Calu3 (cell line): ENCODE data around the gene SPO11. TPM values are rescaled to one million over a fixed set of nuclear protein-coding genes. Genes with fewer than 3 reads are reported as not detected.

ENCODE experiments used
- BruUV-seq: library from RNA; stranded (reverse); fragments of 400-500 nt; replicated peaks from 2 replicates; lab custom pipeline; 2021; lab: Mats Ljungman, UMichigan
- CTCF ChIA-PET: fragments of 300-600 bp; sonication (Branson Sonifier 250); formaldehyde crosslinking; loops from one replicate; lab custom pipeline; 2022; ENCODE audit warnings: antibody characterized with exemption; lab: Charles Lee
- DNase-seq: peaks from one replicate; pipeline ENCODE4 v3.0.0; 2022
- H3K27ac Mint-ChIP-seq: one replicate; pipeline ENCODE4 v1.8.0; 2022; ENCODE audit warnings: mixed read lengths; ENCODE audit not compliant: unreplicated experiment
- H3K27me3 Mint-ChIP-seq: one replicate; pipeline ENCODE4 v1.8.0; 2022; ENCODE audit warnings: mixed read lengths; ENCODE audit not compliant: unreplicated experiment
- H3K36me3 Mint-ChIP-seq: one replicate; pipeline ENCODE4 v1.8.0; 2022; ENCODE audit warnings: mild to moderate bottlenecking, moderate library complexity, mixed read lengths; ENCODE audit not compliant: insufficient read depth, unreplicated experiment
- H3K4me1 Mint-ChIP-seq: one replicate; pipeline ENCODE4 v1.8.0; 2022; ENCODE audit warnings: mild to moderate bottlenecking, low read depth, mixed read lengths; ENCODE audit not compliant: unreplicated experiment
- H3K4me3 Mint-ChIP-seq: one replicate; pipeline ENCODE4 v1.8.0; 2022; ENCODE audit warnings: mild to moderate bottlenecking, low read depth, moderate library complexity, mixed read lengths; ENCODE audit not compliant: unreplicated experiment
- H3K9me3 Mint-ChIP-seq: one replicate; pipeline ENCODE4 v1.8.0; 2022; ENCODE audit warnings: low read depth, mixed read lengths; ENCODE audit not compliant: unreplicated experiment
- intact Hi-C: fragments of 100-400 bp; cut with micrococcal nuclease; formaldehyde crosslinking; loops from one replicate; pipeline ENCODE4 v1.10.0; 2022; ENCODE audit not compliant: unreplicated experiment
- total RNA-seq: library from RNA; stranded (reverse); gene quantifications from 2 replicates; pipeline ENCODE4 v1.2.3, GENCODE V29; 2022
- TF ChIP-seq, protein P1 (sequence below): fragments of 200-600 bp; IDR thresholded peaks from one replicate; pipeline ENCODE4 v1.8.0; 2022; ENCODE audit warnings: antibody characterized with exemption; ENCODE audit not compliant: unreplicated experiment

SPO11 gene
- total RNA-seq, 1 experiment from 2014 or later = not detected

- intact Hi-C loops = no loop called here
- DNase-seq = no peak
- Mint-ChIP-seq H3K4me1 (no peaks in the 10 kb centered on the region), H3K9me3 (no peaks in the 10 kb centered on the region), H3K4me3 (no peak overlapping the region), H3K36me3 (peaks cover 15% of the 10 kb centered on the region), H3K27me3 (no peaks in the 10 kb centered on the region), H3K27ac (no peak overlapping the region)
- CTCF ChIA-PET = no interaction called here
- BruUV-seq = no TSS peak
- TF ChIP-seq, protein P1, sequence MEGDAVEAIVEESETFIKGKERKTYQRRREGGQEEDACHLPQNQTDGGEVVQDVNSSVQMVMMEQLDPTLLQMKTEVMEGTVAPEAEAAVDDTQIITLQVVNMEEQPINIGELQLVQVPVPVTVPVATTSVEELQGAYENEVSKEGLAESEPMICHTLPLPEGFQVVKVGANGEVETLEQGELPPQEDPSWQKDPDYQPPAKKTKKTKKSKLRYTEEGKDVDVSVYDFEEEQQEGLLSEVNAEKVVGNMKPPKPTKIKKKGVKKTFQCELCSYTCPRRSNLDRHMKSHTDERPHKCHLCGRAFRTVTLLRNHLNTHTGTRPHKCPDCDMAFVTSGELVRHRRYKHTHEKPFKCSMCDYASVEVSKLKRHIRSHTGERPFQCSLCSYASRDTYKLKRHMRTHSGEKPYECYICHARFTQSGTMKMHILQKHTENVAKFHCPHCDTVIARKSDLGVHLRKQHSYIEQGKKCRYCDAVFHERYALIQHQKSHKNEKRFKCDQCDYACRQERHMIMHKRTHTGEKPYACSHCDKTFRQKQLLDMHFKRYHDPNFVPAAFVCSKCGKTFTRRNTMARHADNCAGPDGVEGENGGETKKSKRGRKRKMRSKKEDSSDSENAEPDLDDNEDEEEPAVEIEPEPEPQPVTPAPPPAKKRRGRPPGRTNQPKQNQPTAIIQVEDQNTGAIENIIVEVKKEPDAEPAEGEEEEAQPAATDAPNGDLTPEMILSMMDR = no peak
Observed at GRCh38 chr20:57361517-57361916, 31.9 kb downstream of the SPO11 start.

- no peaks in the 10 kb centered on the region for H3K27me3 Mint-ChIP-seq
- no peaks in the 10 kb centered on the region for H3K4me1 Mint-ChIP-seq
- H3K9me3 Mint-ChIP-seq = no peaks in the 10 kb centered on the region
- TF ChIP-seq, protein P1 = no peak
- no peak overlapping the region for H3K27ac Mint-ChIP-seq
- DNase-seq = no peak
- no TSS peak for BruUV-seq
- CTCF ChIA-PET = no interaction called here
- intact Hi-C loops = no loop called here
- no peak overlapping the region for H3K4me3 Mint-ChIP-seq
- H3K36me3 Mint-ChIP-seq = peaks cover 27% of the 10 kb centered on the region
Observed at GRCh38 chr20:57364451-57364850, 34.8 kb downstream of the SPO11 start.

DNA sequence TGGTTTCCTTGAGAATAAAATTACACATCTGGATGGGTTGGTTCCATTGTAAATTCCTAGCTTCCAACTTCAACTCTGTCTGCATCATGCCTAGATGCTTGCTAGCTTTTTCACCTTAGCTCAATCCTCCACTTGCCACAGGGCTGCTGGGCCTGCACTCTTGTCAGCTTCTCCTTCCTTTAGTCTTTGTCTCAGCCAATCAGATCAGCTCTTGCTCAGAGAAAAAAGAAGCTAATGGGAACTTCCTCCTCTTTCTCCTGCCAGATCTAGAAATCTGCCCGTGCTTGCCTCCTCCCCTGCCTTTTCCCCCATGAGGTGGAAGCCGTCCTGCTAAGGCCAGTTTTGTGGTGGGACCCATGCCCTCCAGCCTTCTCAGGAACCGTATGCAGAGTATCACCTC is 40.0 kb downstream of the SPO11 start:
- no peak for DNase-seq
- H3K36me3 Mint-ChIP-seq = peaks cover 59% of the 10 kb centered on the region
- no peaks in the 10 kb centered on the region for H3K27me3 Mint-ChIP-seq
- no TSS peak for BruUV-seq
- no peak overlapping the region for H3K27ac Mint-ChIP-seq
- intact Hi-C loops = no loop called here
- H3K4me3 Mint-ChIP-seq = no peak overlapping the region
- CTCF ChIA-PET = interaction anchor here (0.6 kb wide), 1 partner anchor 261 kb away, joined by 4 read pairs; no protein-coding TSS in a partner anchor
- no peaks in the 10 kb centered on the region for H3K4me1 Mint-ChIP-seq
- H3K9me3 Mint-ChIP-seq = no peaks in the 10 kb centered on the region
- TF ChIP-seq, protein P1 = no peak

GRCh38 chr20:57370316-57370715 is 40.7 kb downstream of the SPO11 start:
- Mint-ChIP-seq H3K27me3 (no peaks in the 10 kb centered on the region), H3K36me3 (peaks cover 59% of the 10 kb centered on the region), H3K4me1 (no peaks in the 10 kb centered on the region), H3K4me3 (no peak overlapping the region), H3K9me3 (no peaks in the 10 kb centered on the region), H3K27ac (no peak overlapping the region)
- no TSS peak for BruUV-seq
- CTCF ChIA-PET = no interaction called here
- TF ChIP-seq, protein P1 = no peak
- intact Hi-C loops = no loop called here
- no peak for DNase-seq
